ENCODE data around the gene CFTR. TPM values are rescaled to one million over a fixed set of nuclear protein-coding genes. Genes with fewer than 3 reads are reported as not detected.

The CFTR gene
- total and polyA plus RNA-seq, 2 donors (not counting 1 experiment from before 2014, with no cell fraction given): under 0.01 to 0.25 TPM

DNA sequence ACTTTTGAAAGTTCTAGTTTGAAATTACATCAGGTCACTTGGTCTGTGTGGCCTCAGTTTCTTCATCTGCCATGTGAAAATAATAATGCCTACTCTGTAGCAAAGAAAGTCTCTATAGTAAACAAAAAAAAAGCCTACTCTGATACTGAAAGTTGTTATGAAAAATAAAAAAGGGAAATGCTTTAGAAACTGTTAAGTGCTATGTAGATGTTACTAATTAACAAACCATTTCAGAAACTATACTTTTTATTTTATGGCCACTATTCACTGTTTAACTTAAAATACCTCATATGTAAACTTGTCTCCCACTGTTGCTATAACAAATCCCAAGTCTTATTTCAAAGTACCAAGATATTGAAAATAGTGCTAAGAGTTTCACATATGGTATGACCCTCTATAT is 50.6 kb downstream of the CFTR start:
- Histone ChIP-seq H2AFZ (ENCODE audit: low read length) (no peak overlapping the region), H4K20me1 (ENCODE audit: control insufficient read depth, extremely low read depth, insufficient read depth, low read length) (no peaks in the 10 kb centered on the region), H3K27ac (ENCODE audit: insufficient read depth, low read length) (no peak overlapping the region), H3K4me3 (replicated peaks in 1 of 4; ENCODE audit: control extremely low read depth in 1 of 4, insufficient read depth in 1 of 4, low read depth in 3 of 4, low read length in 4 of 4) (no peak overlapping the region), H3K9me3 (ENCODE audit: control insufficient read depth, insufficient read depth, low read depth, low read length) (no peaks in the 10 kb centered on the region), H3K79me2 (ENCODE audit: control insufficient read depth, insufficient read depth, low read length) (no peaks in the 10 kb centered on the region), H3K9ac (ENCODE audit: insufficient read depth, low read length) (no peak overlapping the region), H3K36me3 (ENCODE audit: control insufficient read depth, insufficient read depth, low read length) (no peaks in the 10 kb centered on the region), H3K4me1 (ENCODE audit: control insufficient read depth, extremely low read depth, insufficient read depth, low read length) (no peaks in the 10 kb centered on the region), H3K27me3 (ENCODE audit: control insufficient read depth, insufficient read depth, low read length) (peaks cover 2% of the 10 kb centered on the region), H3K4me2 (ENCODE audit: extremely low read depth, insufficient read depth, low read length) (no peak overlapping the region)
- no peak for DNase-seq (ENCODE audit: low read depth in 2 of 2)
- no peak for TF ChIP-seq EZH2 (IDR thresholded peaks at IDR 0.05; ENCODE audit: low read length, missing control alignments)
- TF ChIP-seq, protein P1, sequence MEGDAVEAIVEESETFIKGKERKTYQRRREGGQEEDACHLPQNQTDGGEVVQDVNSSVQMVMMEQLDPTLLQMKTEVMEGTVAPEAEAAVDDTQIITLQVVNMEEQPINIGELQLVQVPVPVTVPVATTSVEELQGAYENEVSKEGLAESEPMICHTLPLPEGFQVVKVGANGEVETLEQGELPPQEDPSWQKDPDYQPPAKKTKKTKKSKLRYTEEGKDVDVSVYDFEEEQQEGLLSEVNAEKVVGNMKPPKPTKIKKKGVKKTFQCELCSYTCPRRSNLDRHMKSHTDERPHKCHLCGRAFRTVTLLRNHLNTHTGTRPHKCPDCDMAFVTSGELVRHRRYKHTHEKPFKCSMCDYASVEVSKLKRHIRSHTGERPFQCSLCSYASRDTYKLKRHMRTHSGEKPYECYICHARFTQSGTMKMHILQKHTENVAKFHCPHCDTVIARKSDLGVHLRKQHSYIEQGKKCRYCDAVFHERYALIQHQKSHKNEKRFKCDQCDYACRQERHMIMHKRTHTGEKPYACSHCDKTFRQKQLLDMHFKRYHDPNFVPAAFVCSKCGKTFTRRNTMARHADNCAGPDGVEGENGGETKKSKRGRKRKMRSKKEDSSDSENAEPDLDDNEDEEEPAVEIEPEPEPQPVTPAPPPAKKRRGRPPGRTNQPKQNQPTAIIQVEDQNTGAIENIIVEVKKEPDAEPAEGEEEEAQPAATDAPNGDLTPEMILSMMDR (conservative IDR thresholded peaks at IDR 0.05 in 1 of 2, IDR thresholded peaks at IDR 0.05 in 1 of 2; ENCODE audit: low read depth in 1 of 2, low read length in 2 of 2): no peak

DNA sequence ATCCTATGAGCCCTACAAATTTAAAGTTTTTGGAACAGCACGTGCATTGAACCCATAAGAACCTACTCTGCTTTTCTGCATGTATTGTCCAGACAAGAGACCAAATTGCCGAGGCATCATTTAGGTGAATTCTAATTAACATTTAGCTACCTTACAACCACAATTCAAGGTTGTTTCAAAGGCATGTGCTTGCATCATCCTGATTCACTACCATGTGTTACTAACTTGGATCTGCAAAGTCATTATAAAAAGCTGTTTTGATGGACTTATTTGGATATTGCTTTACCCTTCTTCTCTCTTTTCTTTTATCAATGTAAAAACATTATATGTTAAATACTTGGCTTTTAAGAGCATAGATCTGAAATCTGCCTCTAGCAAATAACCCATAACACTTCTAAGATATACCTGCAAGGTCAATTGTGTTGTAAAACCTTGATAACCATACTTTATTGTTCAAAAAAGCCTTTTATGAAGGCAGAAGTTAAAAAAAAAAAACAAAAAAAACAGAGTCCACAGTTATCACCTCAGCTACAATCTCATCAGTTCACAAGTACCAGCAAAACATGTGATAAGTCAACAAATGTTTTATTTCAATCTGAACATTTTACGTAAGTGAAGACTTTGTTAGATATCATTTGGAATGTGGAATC is 51.9 kb downstream of the CFTR start:
- Histone ChIP-seq H3K27ac (ENCODE audit: insufficient read depth, low read length) (no peak overlapping the region), H3K36me3 (ENCODE audit: control insufficient read depth, insufficient read depth, low read length) (no peaks in the 10 kb centered on the region), H4K20me1 (ENCODE audit: control insufficient read depth, extremely low read depth, insufficient read depth, low read length) (no peaks in the 10 kb centered on the region), H3K79me2 (ENCODE audit: control insufficient read depth, insufficient read depth, low read length) (no peaks in the 10 kb centered on the region), H3K4me3 (replicated peaks in 1 of 4; ENCODE audit: control extremely low read depth in 1 of 4, insufficient read depth in 1 of 4, low read depth in 3 of 4, low read length in 4 of 4) (no peak overlapping the region), H2AFZ (ENCODE audit: low read length) (no peak overlapping the region), H3K4me1 (ENCODE audit: control insufficient read depth, extremely low read depth, insufficient read depth, low read length) (no peaks in the 10 kb centered on the region), H3K9ac (ENCODE audit: insufficient read depth, low read length) (no peak overlapping the region), H3K4me2 (ENCODE audit: extremely low read depth, insufficient read depth, low read length) (no peak overlapping the region), H3K27me3 (ENCODE audit: control insufficient read depth, insufficient read depth, low read length) (peaks cover 2% of the 10 kb centered on the region), H3K9me3 (ENCODE audit: control insufficient read depth, insufficient read depth, low read depth, low read length) (no peaks in the 10 kb centered on the region)
- TF ChIP-seq, protein P1 (conservative IDR thresholded peaks at IDR 0.05 in 1 of 2, IDR thresholded peaks at IDR 0.05 in 1 of 2; ENCODE audit: low read depth in 1 of 2, low read length in 2 of 2): no peak
- TF ChIP-seq EZH2 (IDR thresholded peaks at IDR 0.05; ENCODE audit: low read length, missing control alignments): no peak
- peak; percentile 3 to 14 for DNase-seq (ENCODE audit: low read depth in 2 of 2)

- Histone ChIP-seq H4K20me1 (ENCODE audit: control insufficient read depth, extremely low read depth, insufficient read depth, low read length) (no peaks in the 10 kb centered on the region), H3K4me2 (ENCODE audit: extremely low read depth, insufficient read depth, low read length) (no peak overlapping the region), H3K36me3 (ENCODE audit: control insufficient read depth, insufficient read depth, low read length) (no peaks in the 10 kb centered on the region), H3K27ac (ENCODE audit: insufficient read depth, low read length) (no peak overlapping the region), H2AFZ (ENCODE audit: low read length) (no peak overlapping the region), H3K9ac (ENCODE audit: insufficient read depth, low read length) (no peak overlapping the region), H3K4me3 (replicated peaks in 1 of 4; ENCODE audit: control extremely low read depth in 1 of 4, insufficient read depth in 1 of 4, low read depth in 3 of 4, low read length in 4 of 4) (no peak overlapping the region), H3K79me2 (ENCODE audit: control insufficient read depth, insufficient read depth, low read length) (no peaks in the 10 kb centered on the region), H3K9me3 (ENCODE audit: control insufficient read depth, insufficient read depth, low read depth, low read length) (no peaks in the 10 kb centered on the region), H3K27me3 (ENCODE audit: control insufficient read depth, insufficient read depth, low read length) (no peaks in the 10 kb centered on the region), H3K4me1 (ENCODE audit: control insufficient read depth, extremely low read depth, insufficient read depth, low read length) (no peaks in the 10 kb centered on the region)
- DNase-seq (ENCODE audit: low read depth in 2 of 2): no peak
- TF ChIP-seq, protein P1 (conservative IDR thresholded peaks at IDR 0.05 in 1 of 2, IDR thresholded peaks at IDR 0.05 in 1 of 2; ENCODE audit: low read depth in 1 of 2, low read length in 2 of 2): no peak
- no peak for TF ChIP-seq EZH2 (IDR thresholded peaks at IDR 0.05; ENCODE audit: low read length, missing control alignments)
Measured at GRCh38 chr7:117538053-117538452, 58.2 kb downstream of the CFTR start.

Measured in fibroblast of lung (primary cell).